ENCODE results near the gene KRTAP4-4.

DNA sequence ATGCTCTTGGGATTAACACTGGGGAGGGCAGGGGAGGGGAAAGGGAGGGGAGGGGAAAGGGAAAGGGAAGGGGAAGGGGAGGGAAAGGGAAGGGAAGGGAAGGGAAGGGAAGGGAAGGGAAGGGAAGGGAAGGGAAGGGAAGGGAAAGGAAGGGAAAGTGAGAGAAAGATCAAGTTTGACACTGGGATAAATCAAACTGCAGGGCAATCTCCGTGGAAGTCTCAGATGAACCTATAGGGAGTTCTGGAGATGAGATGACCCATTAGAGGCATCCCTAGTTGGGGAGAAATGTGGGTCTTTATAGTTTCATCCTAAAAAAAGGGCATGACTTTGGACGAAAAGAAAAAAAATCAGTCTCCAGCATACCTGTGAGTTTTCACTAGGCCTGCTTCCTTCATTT lies 38.8 kb downstream of the KRTAP4-4 start:
- TF ChIP-seq CTCF (conservative IDR thresholded peaks at IDR 0.05; ENCODE audit: low read length) (no peak), EZH2phosphoT487 (IDR thresholded peaks at IDR 0.05; ENCODE audit: borderline replicate concordance) (no peak)

Measured in Loucy (cell line).